ENCODE measurements around the gene NFIL3. TPM values are rescaled to one million over a fixed set of nuclear protein-coding genes. Genes with fewer than 3 reads are reported as not detected.
A peak's percentile ranks its signal among the peaks of the same experiment; 100 is the strongest.

NFIL3 gene
- total and polyA plus RNA-seq, 2 of the 8 experiments (the other 6 are each of a cell fraction or from before 2014, with no cell fraction given), result 3.4 to 13.5 TPM

GRCh38 chr9:91433180-91433579, 9.5 kb upstream of the NFIL3 start:
- H3K27me3 ChIP-seq (replicated peaks in 1 of 4; ENCODE audit: control insufficient read depth in 3 of 4, extremely low read depth in 1 of 4, insufficient read depth in 3 of 4, low read length in 3 of 4), result no peaks in the 10 kb centered on the region
- H3K27ac ChIP-seq (ENCODE audit: low read depth, low read length), result no peak overlapping the region
- DNase-seq (ENCODE audit: low read depth in 1 of 2, low spot score in 2 of 2) (no peak), FAIRE-seq (no peak)
- POLR2A ChIA-PET (ENCODE audit: partially characterized antibody), result no interaction called here
- H3K9me3 ChIP-seq (ENCODE audit: insufficient read depth in 2 of 2, low read depth in 1 of 2, low read length in 1 of 2), result no peaks in the 10 kb centered on the region
- no peak overlapping the region for H4K5ac ChIP-seq (ENCODE audit: insufficient read length, low read depth, low read length)
- H2BK15ac ChIP-seq (ENCODE audit: low read length), result no peak overlapping the region
- no peaks in the 10 kb centered on the region for H4K20me1 ChIP-seq (replicated peaks in 1 of 2; ENCODE audit: control insufficient read depth in 1 of 2, insufficient read depth in 2 of 2, low read length in 2 of 2)
- H3K4me3 ChIP-seq (ENCODE audit: extremely low read depth in 1 of 4, insufficient read depth in 2 of 4, low read depth in 3 of 4, low read length in 4 of 4), result no peak overlapping the region
- H3K79me2 ChIP-seq (ENCODE audit: control insufficient read depth in 1 of 2, insufficient read depth in 2 of 2, low read length in 2 of 2), result no peaks in the 10 kb centered on the region
- TF ChIP-seq RAD21 (IDR thresholded peaks at IDR 0.05 in 1 of 2, conservative IDR thresholded peaks at IDR 0.05 in 1 of 2; ENCODE audit: low read depth in 2 of 2, low read length in 2 of 2), result peak; percentile 8 to 12; a peak in 2 of 4 replicates
- no peak for TF ChIP-seq EP300 (IDR thresholded peaks at IDR 0.05; ENCODE audit: borderline replicate concordance in 1 of 2, low read depth in 2 of 2, low read length in 2 of 2)
- H4K8ac ChIP-seq (ENCODE audit: extremely low read depth, insufficient read depth, low read length), result no peak overlapping the region
- no peak overlapping the region for H3K14ac ChIP-seq (ENCODE audit: insufficient read length)
- 95% methylated on average over 2 of the region's 2 CpGs; no CpG with 5 or more reads in 1 of the 2 experiments for WGBS, 2 experiments (ENCODE audit: extremely low coverage in 1 of 2, insufficient coverage in 1 of 2, insufficient read length in 1 of 2, insufficient replicate concordance in 2 of 2, low coverage in 1 of 2, low lambda C conversion rate in 2 of 2, missing lambda C conversion rate in 1 of 2)
- CTCF ChIA-PET (ENCODE audit: partially characterized antibody), result interaction anchor here (0.5 to 3.5 kb wide), 11 partner anchors 9 to 518 kb away, joined by 3 to 18 read pairs (median 4); no protein-coding TSS in a partner anchor
- no peak overlapping the region for H4K91ac ChIP-seq (replicated peaks; ENCODE audit: insufficient read length, low read length)
- no peak overlapping the region for H2AK5ac ChIP-seq (ENCODE audit: low read depth, low read length)
- H2BK12ac ChIP-seq (ENCODE audit: low read depth, low read length), result no peak overlapping the region
- no peak overlapping the region for H3K56ac ChIP-seq (replicated peaks; ENCODE audit: insufficient read length, low read depth, low read length)
- H3K18ac ChIP-seq (ENCODE audit: extremely low read depth, low read length), result no peak overlapping the region
- H3K79me1 ChIP-seq (ENCODE audit: low read depth, low read length), result no peaks in the 10 kb centered on the region
- H3K23ac ChIP-seq (ENCODE audit: insufficient read length), result no peak overlapping the region
- no peaks in the 10 kb centered on the region for H3K36me3 ChIP-seq (ENCODE audit: control insufficient read depth in 2 of 4, insufficient read depth in 4 of 4, low read length in 3 of 4)
- no peak overlapping the region for H3K4ac ChIP-seq (replicated peaks; ENCODE audit: insufficient read length, low read depth, low read length)
- no peak overlapping the region for H3K4me2 ChIP-seq (ENCODE audit: insufficient read depth in 1 of 2, low read depth in 2 of 2, low read length in 2 of 2)
- H2AFZ ChIP-seq (ENCODE audit: low read length), result no peak overlapping the region
- no peak overlapping the region for H2BK20ac ChIP-seq (ENCODE audit: low read length)
- H2BK120ac ChIP-seq (replicated peaks; ENCODE audit: low read depth, low read length), result no peak overlapping the region
- H3K9ac ChIP-seq (replicated peaks in 1 of 4; ENCODE audit: extremely low read depth in 1 of 4, low read depth in 3 of 4, low read length in 3 of 4), result no peak overlapping the region
- no peak overlapping the region for H2BK5ac ChIP-seq (ENCODE audit: low read depth, low read length)
- H3K4me1 ChIP-seq (replicated peaks in 1 of 4; ENCODE audit: control insufficient read depth in 3 of 4, insufficient read depth in 4 of 4, low read length in 3 of 4), result no peaks in the 10 kb centered on the region
- H3K23me2 ChIP-seq (ENCODE audit: low read depth, low read length), result no peaks in the 10 kb centered on the region

All from H1 (cell line).